SH-SY5Y (cell line): ENCODE data around the gene PRKCB.

Experiments used
- GATA2 ChIP-seq: IDR thresholded peaks from 2 replicates; pipeline ENCODE4 v1.6.1; 2011; ENCODE audit warnings: mild to moderate bottlenecking, low read depth, low read length
- GATA3 ChIP-seq: IDR thresholded peaks from 2 replicates; pipeline ENCODE4 v1.6.1; 2011; ENCODE audit warnings: low read depth, mild to moderate bottlenecking, low read length, moderate library complexity

GRCh38 chr16:24113115-24113745, 277.4 kb downstream of the PRKCB start:
- no peak for TF ChIP-seq GATA2
- no peak for TF ChIP-seq GATA3
